ENCODE data around the gene MACC1.

MACC1 gene

GRCh38 chr7:20217193-20217948 lies at the start of gene MACC1:
MACC1 (minus strand) TSS chr7:20217384; CDS start chr7:20161862, 55,522 bp downstream.
- no peak within 1 kb of the TSS for H3K4me3 ChIP-seq (replicated peaks in 1 of 2; ENCODE audit: low read depth in 2 of 2, low read length in 2 of 2)
- DNase-seq (ENCODE audit: low read depth in 2 of 2), result no peak
- no peak for TF ChIP-seq CTCF (IDR thresholded peaks at IDR 0.05; ENCODE audit: low read depth, low read length)

- TF ChIP-seq CTCF (IDR thresholded peaks at IDR 0.05; ENCODE audit: low read depth, low read length), result no peak
- DNase-seq (ENCODE audit: low read depth in 2 of 2), result no peak
- no peak overlapping the region for H3K4me3 ChIP-seq (replicated peaks in 1 of 2; ENCODE audit: low read depth in 2 of 2, low read length in 2 of 2)
Observed at GRCh38 chr7:20264623-20265022, 47.4 kb upstream of the MACC1 start.

GRCh38 chr7:20260223-20260622 lies 43.0 kb upstream of the MACC1 start:
- DNase-seq (ENCODE audit: low read depth in 2 of 2), result peak; percentile 51 to 92
- H3K4me3 ChIP-seq (replicated peaks in 1 of 2; ENCODE audit: low read depth in 2 of 2, low read length in 2 of 2), result no peak overlapping the region

GRCh38 chr7:20257212-20257611 lies 40.0 kb upstream of the MACC1 start:
- no peak for TF ChIP-seq CTCF (IDR thresholded peaks at IDR 0.05; ENCODE audit: low read depth, low read length)
- H3K4me3 ChIP-seq (replicated peaks in 1 of 2; ENCODE audit: low read depth in 2 of 2, low read length in 2 of 2), result no peak overlapping the region
- DNase-seq (ENCODE audit: low read depth in 2 of 2), result no peak

More at GRCh38 chr7:20260223-20260622, 43.0 kb upstream of the MACC1 start:
- TF ChIP-seq CTCF (IDR thresholded peaks at IDR 0.05; ENCODE audit: low read depth, low read length), result no peak

GRCh38 chr7:20249920-20250319 lies 32.7 kb upstream of the MACC1 start:
- no peak for TF ChIP-seq CTCF (IDR thresholded peaks at IDR 0.05; ENCODE audit: low read depth, low read length)
- no peak for DNase-seq (ENCODE audit: low read depth in 2 of 2)
- H3K4me3 ChIP-seq (replicated peaks in 1 of 2; ENCODE audit: low read depth in 2 of 2, low read length in 2 of 2), result no peak overlapping the region

GRCh38 chr7:20249376-20249775 lies 32.2 kb upstream of the MACC1 start:
- H3K4me3 ChIP-seq (replicated peaks in 1 of 2; ENCODE audit: low read depth in 2 of 2, low read length in 2 of 2), result no peak overlapping the region
- TF ChIP-seq CTCF (IDR thresholded peaks at IDR 0.05; ENCODE audit: low read depth, low read length), result no peak
- no peak for DNase-seq (ENCODE audit: low read depth in 2 of 2)

GRCh38 chr7:20246236-20246635 lies 29.1 kb upstream of the MACC1 start:
- H3K4me3 ChIP-seq (replicated peaks in 1 of 2; ENCODE audit: low read depth in 2 of 2, low read length in 2 of 2), result no peak overlapping the region
- no peak for DNase-seq (ENCODE audit: low read depth in 2 of 2)
- no peak for TF ChIP-seq CTCF (IDR thresholded peaks at IDR 0.05; ENCODE audit: low read depth, low read length)
